GM19023 (cell line): Measurements from ENCODE around the gene RND1.
"Not testable (repeated sequence)": the region's sequence is repeated elsewhere in the genome, so short reads cannot be mapped to it uniquely, and the experiment has no call there.

Experiments
- ATAC-seq: cut with Tn5 transposase; IDR thresholded peaks from one replicate; pipeline ENCODE4 v1.9.1; 2021; ENCODE audit warnings: mild to moderate bottlenecking, moderate library complexity; ENCODE audit not compliant: unreplicated experiment

Gene RND1

GRCh38 chr12:48869191-48869590 lies 3.5 kb upstream of the RND1 start:
- ATAC-seq: no peak

- no peak for ATAC-seq
Measured at GRCh38 chr12:48868451-48868850, 2.8 kb upstream of the RND1 start.

GRCh38 chr12:48866052-48866711 lies 512 bp upstream of the RND1 start:
- ATAC-seq: peak; percentile 28

GRCh38 chr12:48863291-48863690 lies 2.4 kb downstream of the RND1 start:
- ATAC-seq: no peak

- no peak for ATAC-seq
Measured at GRCh38 chr12:48862760-48863159, 2.9 kb downstream of the RND1 start.

- no peak for ATAC-seq
Measured at GRCh38 chr12:48861111-48861510, 4.6 kb downstream of the RND1 start.

- ATAC-seq: not testable (repeated sequence)
Measured at GRCh38 chr12:48860236-48860635, 5.4 kb downstream of the RND1 start.

- ATAC-seq: no peak
Measured at GRCh38 chr12:48859607-48860006, 6.1 kb downstream of the RND1 start.

- ATAC-seq: no peak
Measured at GRCh38 chr12:48858043-48858442, 7.6 kb downstream of the RND1 start.

GRCh38 chr12:48857278-48857994 lies 8.2 kb downstream of the RND1 start:
- ATAC-seq: no peak

- no peak for ATAC-seq
Measured at GRCh38 chr12:48856379-48856778, 9.3 kb downstream of the RND1 start.

- not testable (repeated sequence) for ATAC-seq
Measured at GRCh38 chr12:48854932-48855331, 10.7 kb downstream of the RND1 start.

- ATAC-seq: no peak
Measured at GRCh38 chr12:48854488-48854887, 11.2 kb downstream of the RND1 start.

- ATAC-seq: peak; percentile 4
Measured at GRCh38 chr12:48852734-48853688, 12.7 kb downstream of the RND1 start.

GRCh38 chr12:48851883-48852733 lies 13.6 kb downstream of the RND1 start, which contains the start of gene DDX23:
TSS of gene DDX23 (minus strand) at chr12:48852163. CDS start at chr12:48845782, 6,381 bp downstream.
- peak; percentile 94 for ATAC-seq

- not testable (repeated sequence) for ATAC-seq
Measured at GRCh38 chr12:48842021-48842420, 23.6 kb downstream of the RND1 start.

GRCh38 chr12:48838048-48838447 lies 27.6 kb downstream of the RND1 start:
- ATAC-seq: no peak

- ATAC-seq: no peak
Measured at GRCh38 chr12:48832321-48833060, 33.2 kb downstream of the RND1 start.

GRCh38 chr12:48831257-48831656 lies 34.4 kb downstream of the RND1 start:
- ATAC-seq: no peak
